Measurements from ENCODE around the gene PEDS1. TPM values are rescaled to one million over a fixed set of nuclear protein-coding genes. Genes with fewer than 3 reads are reported as not detected.

PEDS1 gene
- total and polyA plus RNA-seq, 2 of the 13 experiments (the other 11 are each of a cell fraction or from before 2014, with no cell fraction given) = 30.5 to 93.9 TPM

DNA sequence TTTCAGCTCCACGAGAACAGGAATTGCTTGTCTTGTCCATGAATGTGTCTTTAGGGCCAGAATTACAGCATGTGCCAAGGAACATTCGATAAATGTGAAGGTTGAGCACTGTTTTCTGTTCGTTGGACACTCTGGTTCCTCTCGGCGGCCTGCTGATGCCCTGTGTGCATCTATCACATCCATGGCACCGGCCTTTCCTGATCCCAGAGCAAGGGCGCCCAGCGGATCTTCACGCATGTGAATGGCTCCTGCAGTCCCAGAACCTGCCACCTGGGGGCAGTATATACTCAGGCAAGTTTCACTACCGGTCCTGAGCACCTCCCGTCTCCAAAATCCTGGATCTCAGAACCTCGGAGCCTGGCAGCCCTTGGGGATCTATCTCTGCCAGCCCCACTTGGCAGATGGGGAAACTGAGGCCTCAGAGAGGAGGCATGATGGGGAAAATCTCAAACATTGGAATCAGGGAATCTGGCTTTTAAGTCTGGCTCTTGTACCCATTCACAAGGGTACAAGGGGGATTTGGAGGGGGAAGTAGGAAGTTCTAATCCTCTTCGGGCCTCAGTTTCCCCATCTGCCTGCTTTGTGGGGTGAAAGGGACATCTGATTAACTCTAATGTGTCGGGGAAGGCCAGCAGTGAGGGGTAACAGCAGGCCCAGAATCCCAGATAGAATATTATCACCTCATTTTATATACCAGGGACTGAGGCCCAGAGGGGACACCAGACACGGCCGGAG, 32.8 kb upstream of the PEDS1 start (continued):
- TF ChIP-seq, protein P1, sequence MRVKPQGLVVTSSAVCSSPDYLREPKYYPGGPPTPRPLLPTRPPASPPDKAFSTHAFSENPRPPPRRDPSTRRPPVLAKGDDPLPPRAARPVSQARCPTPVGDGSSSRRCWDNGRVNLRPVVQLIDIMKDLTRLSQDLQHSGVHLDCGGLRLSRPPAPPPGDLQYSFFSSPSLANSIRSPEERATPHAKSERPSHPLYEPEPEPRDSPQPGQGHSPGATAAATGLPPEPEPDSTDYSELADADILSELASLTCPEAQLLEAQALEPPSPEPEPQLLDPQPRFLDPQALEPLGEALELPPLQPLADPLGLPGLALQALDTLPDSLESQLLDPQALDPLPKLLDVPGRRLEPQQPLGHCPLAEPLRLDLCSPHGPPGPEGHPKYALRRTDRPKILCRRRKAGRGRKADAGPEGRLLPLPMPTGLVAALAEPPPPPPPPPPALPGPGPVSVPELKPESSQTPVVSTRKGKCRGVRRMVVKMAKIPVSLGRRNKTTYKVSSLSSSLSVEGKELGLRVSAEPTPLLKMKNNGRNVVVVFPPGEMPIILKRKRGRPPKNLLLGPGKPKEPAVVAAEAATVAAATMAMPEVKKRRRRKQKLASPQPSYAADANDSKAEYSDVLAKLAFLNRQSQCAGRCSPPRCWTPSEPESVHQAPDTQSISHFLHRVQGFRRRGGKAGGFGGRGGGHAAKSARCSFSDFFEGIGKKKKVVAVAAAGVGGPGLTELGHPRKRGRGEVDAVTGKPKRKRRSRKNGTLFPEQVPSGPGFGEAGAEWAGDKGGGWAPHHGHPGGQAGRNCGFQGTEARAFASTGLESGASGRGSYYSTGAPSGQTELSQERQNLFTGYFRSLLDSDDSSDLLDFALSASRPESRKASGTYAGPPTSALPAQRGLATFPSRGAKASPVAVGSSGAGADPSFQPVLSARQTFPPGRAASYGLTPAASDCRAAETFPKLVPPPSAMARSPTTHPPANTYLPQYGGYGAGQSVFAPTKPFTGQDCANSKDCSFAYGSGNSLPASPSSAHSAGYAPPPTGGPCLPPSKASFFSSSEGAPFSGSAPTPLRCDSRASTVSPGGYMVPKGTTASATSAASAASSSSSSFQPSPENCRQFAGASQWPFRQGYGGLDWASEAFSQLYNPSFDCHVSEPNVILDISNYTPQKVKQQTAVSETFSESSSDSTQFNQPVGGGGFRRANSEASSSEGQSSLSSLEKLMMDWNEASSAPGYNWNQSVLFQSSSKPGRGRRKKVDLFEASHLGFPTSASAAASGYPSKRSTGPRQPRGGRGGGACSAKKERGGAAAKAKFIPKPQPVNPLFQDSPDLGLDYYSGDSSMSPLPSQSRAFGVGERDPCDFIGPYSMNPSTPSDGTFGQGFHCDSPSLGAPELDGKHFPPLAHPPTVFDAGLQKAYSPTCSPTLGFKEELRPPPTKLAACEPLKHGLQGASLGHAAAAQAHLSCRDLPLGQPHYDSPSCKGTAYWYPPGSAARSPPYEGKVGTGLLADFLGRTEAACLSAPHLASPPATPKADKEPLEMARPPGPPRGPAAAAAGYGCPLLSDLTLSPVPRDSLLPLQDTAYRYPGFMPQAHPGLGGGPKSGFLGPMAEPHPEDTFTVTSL (CRISPR knock-in tag; IDR thresholded peaks at IDR 0.05; ENCODE audit: borderline replicate concordance) = no peak
- TF ChIP-seq KDM4B (CRISPR knock-in tag; IDR thresholded peaks at IDR 0.05) (no peak; the same call in 1 of the 2 replicates), ZZZ3 (CRISPR knock-in tag; IDR thresholded peaks at IDR 0.05; ENCODE audit: borderline replicate concordance) (no peak), ZNF607 (CRISPR knock-in tag; IDR thresholded peaks at IDR 0.05; ENCODE audit: borderline replicate concordance) (no peak), XBP1 (CRISPR knock-in tag; IDR thresholded peaks at IDR 0.05) (0 out of 2 replicates have a peak, but pooled peaks have one; percentile 61), MEIS2 (CRISPR knock-in tag; IDR thresholded peaks at IDR 0.05) (peak; percentile 83; the same call in 1 of the 2 replicates), SMC3 (IDR thresholded peaks at IDR 0.05; ENCODE audit: low read length) (peak; percentile 99), ZNF616 (CRISPR knock-in tag; IDR thresholded peaks at IDR 0.05; ENCODE audit: low read depth) (no peak), SUZ12 (IDR thresholded peaks at IDR 0.05; ENCODE audit: low read depth, low read length) (no peak), ZNF713 (CRISPR knock-in tag; IDR thresholded peaks at IDR 0.05) (no peak), FOXO1 (CRISPR knock-in tag; IDR thresholded peaks at IDR 0.05) (no peak), ZNF331 (CRISPR knock-in tag; IDR thresholded peaks at IDR 0.05) (peak; percentile 50; the same call in 1 of the 2 replicates), ZNF430 (CRISPR knock-in tag; IDR thresholded peaks at IDR 0.05) (no peak)
- TF ChIP-seq, protein P2, sequence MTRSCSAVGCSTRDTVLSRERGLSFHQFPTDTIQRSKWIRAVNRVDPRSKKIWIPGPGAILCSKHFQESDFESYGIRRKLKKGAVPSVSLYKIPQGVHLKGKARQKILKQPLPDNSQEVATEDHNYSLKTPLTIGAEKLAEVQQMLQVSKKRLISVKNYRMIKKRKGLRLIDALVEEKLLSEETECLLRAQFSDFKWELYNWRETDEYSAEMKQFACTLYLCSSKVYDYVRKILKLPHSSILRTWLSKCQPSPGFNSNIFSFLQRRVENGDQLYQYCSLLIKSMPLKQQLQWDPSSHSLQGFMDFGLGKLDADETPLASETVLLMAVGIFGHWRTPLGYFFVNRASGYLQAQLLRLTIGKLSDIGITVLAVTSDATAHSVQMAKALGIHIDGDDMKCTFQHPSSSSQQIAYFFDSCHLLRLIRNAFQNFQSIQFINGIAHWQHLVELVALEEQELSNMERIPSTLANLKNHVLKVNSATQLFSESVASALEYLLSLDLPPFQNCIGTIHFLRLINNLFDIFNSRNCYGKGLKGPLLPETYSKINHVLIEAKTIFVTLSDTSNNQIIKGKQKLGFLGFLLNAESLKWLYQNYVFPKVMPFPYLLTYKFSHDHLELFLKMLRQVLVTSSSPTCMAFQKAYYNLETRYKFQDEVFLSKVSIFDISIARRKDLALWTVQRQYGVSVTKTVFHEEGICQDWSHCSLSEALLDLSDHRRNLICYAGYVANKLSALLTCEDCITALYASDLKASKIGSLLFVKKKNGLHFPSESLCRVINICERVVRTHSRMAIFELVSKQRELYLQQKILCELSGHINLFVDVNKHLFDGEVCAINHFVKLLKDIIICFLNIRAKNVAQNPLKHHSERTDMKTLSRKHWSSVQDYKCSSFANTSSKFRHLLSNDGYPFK (CRISPR knock-in tag; IDR thresholded peaks at IDR 0.05; ENCODE audit: borderline replicate concordance) = peak; percentile 26; the same call in 1 of the 2 replicates
- TF ChIP-seq, protein P3, sequence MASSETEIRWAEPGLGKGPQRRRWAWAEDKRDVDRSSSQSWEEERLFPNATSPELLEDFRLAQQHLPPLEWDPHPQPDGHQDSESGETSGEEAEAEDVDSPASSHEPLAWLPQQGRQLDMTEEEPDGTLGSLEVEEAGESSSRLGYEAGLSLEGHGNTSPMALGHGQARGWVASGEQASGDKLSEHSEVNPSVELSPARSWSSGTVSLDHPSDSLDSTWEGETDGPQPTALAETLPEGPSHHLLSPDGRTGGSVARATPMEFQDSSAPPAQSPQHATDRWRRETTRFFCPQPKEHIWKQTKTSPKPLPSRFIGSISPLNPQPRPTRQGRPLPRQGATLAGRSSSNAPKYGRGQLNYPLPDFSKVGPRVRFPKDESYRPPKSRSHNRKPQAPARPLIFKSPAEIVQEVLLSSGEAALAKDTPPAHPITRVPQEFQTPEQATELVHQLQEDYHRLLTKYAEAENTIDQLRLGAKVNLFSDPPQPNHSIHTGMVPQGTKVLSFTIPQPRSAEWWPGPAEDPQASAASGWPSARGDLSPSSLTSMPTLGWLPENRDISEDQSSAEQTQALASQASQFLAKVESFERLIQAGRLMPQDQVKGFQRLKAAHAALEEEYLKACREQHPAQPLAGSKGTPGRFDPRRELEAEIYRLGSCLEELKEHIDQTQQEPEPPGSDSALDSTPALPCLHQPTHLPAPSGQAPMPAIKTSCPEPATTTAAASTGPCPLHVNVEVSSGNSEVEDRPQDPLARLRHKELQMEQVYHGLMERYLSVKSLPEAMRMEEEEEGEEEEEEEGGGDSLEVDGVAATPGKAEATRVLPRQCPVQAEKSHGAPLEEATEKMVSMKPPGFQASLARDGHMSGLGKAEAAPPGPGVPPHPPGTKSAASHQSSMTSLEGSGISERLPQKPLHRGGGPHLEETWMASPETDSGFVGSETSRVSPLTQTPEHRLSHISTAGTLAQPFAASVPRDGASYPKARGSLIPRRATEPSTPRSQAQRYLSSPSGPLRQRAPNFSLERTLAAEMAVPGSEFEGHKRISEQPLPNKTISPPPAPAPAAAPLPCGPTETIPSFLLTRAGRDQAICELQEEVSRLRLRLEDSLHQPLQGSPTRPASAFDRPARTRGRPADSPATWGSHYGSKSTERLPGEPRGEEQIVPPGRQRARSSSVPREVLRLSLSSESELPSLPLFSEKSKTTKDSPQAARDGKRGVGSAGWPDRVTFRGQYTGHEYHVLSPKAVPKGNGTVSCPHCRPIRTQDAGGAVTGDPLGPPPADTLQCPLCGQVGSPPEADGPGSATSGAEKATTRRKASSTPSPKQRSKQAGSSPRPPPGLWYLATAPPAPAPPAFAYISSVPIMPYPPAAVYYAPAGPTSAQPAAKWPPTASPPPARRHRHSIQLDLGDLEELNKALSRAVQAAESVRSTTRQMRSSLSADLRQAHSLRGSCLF (CRISPR knock-in tag; IDR thresholded peaks at IDR 0.05; ENCODE audit: borderline replicate concordance) = peak; percentile 70; the same call in 1 of the 2 replicates

Data from HepG2 (cell line).